ENCODE results near the gene DNAH10. TPM values are rescaled to one million over a fixed set of nuclear protein-coding genes. Genes with fewer than 3 reads are reported as not detected.
A peak's percentile ranks its signal among the peaks of the same experiment; 100 is the strongest.

Gene DNAH10
- total RNA-seq, 1 donor from 2014 or later: 0.51 TPM

GRCh38 chr12:123903301-123904065 is 141.4 kb downstream of the DNAH10 start:
- H3K4me3 Mint-ChIP-seq: no peak overlapping the region
- no peak overlapping the region for H3K27ac Mint-ChIP-seq
- peaks cover 5% of the 10 kb centered on the region for H3K4me1 Mint-ChIP-seq
- no peaks in the 10 kb centered on the region for H3K9me3 Mint-ChIP-seq
- no peaks in the 10 kb centered on the region for H3K36me3 Mint-ChIP-seq (ENCODE audit: low read depth)
- H3K27me3 Mint-ChIP-seq: peaks cover 14% of the 10 kb centered on the region
- ATAC-seq (ENCODE audit: low read depth) (no peak), DNase-seq (no peak)
- CTCF ChIA-PET: interaction anchor here (2.2 to 3.2 kb wide), 3 partner anchors 80 to 129 kb away, joined by 13 to 34 read pairs (median 15); no protein-coding TSS in a partner anchor
- TF ChIP-seq CTCF (IDR thresholded peaks at IDR 0.05): no peak
- POLR2A ChIA-PET: no interaction called here
- intact Hi-C loops (cut with micrococcal nuclease): loop anchor here (10.0 kb wide), 1 partner anchor 871 kb away; no protein-coding TSS in a partner anchor

- ChIA-PET POLR2A (no interaction called here), CTCF (interaction anchor here (0.6 to 3.2 kb wide), 8 partner anchors 13 to 635 kb away, joined by 3 to 34 read pairs (median 4); no protein-coding TSS in a partner anchor)
- DNase-seq (no peak), ATAC-seq (ENCODE audit: low read depth) (peak; percentile 64)
- intact Hi-C loops (cut with micrococcal nuclease): loop anchor here (1.0 to 10.0 kb wide), 3 partner anchors 79 to 869 kb away; no protein-coding TSS in a partner anchor
- Mint-ChIP-seq H3K36me3 (ENCODE audit: low read depth) (no peaks in the 10 kb centered on the region), H3K9me3 (no peaks in the 10 kb centered on the region), H3K27ac (peak overlapping the region; percentile 43), H3K27me3 (peaks cover 14% of the 10 kb centered on the region), H3K4me3 (no peak overlapping the region), H3K4me1 (peaks cover 5% of the 10 kb centered on the region)
- TF ChIP-seq CTCF (IDR thresholded peaks at IDR 0.05): peak; percentile 33
Observed at GRCh38 chr12:123905319-123905925, 143.3 kb downstream of the DNAH10 start.

GRCh38 chr12:123906711-123907420 is 144.8 kb downstream of the DNAH10 start:
- no peak overlapping the region for H3K27ac Mint-ChIP-seq
- no peak for DNase-seq
- H3K36me3 Mint-ChIP-seq (ENCODE audit: low read depth): no peaks in the 10 kb centered on the region
- H3K4me1 Mint-ChIP-seq: peaks cover 5% of the 10 kb centered on the region
- H3K9me3 Mint-ChIP-seq: no peaks in the 10 kb centered on the region
- ATAC-seq (ENCODE audit: low read depth): no peak
- intact Hi-C loops (cut with micrococcal nuclease): loop anchor here (10.0 kb wide), 1 partner anchor 868 kb away; no protein-coding TSS in a partner anchor
- no peak for TF ChIP-seq CTCF (IDR thresholded peaks at IDR 0.05)
- H3K4me3 Mint-ChIP-seq: no peak overlapping the region
- ChIA-PET CTCF (no interaction called here), POLR2A (no interaction called here)
- H3K27me3 Mint-ChIP-seq: peaks cover 7% of the 10 kb centered on the region

DNA sequence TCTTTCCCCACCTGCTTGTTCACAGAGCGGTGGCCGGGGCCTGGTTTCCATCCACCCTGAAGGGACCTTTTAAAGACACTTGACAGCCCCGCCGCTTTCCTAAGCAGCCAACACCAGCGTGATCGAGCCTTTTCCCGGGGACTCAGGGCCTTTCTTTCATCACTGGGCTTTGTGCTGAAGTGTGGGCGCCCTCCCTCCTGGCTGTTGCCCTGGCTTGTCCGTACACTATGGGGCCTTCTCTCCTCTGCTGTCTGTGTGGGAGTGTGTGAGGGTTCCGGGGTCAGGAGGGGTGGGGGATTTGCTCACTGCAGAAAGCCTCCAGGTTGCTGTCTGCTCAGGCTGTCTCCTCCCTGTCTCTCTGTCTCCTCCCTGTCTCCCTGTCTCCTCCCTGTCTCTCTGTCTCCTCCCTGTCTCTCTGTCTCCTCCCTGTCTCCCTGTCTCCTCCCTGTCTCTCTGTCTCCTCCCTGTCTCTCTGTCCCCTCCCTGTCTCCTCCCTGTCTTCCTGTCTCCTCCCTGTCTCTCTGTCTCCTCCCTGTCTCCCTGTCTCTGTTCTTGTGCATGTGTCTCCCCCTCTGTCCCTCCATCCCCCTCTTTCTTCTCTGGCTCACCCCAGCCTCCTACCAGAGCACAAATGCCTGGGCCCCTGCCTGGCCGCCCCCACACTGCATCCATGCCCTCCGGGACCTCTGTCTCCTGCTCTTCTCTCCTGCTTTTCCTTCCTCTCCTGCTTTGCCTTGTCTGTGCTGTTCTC is 145.8 kb downstream of the DNAH10 start:
- CTCF ChIA-PET: no interaction called here
- Mint-ChIP-seq H3K4me3 (no peak overlapping the region), H3K36me3 (ENCODE audit: low read depth) (no peaks in the 10 kb centered on the region), H3K4me1 (peaks cover 5% of the 10 kb centered on the region), H3K9me3 (no peaks in the 10 kb centered on the region), H3K27ac (no peak overlapping the region), H3K27me3 (peaks cover 7% of the 10 kb centered on the region)
- POLR2A ChIA-PET: no interaction called here
- no peak for ATAC-seq (ENCODE audit: low read depth)
- intact Hi-C loops (cut with micrococcal nuclease): loop anchor here (10.0 kb wide), 1 partner anchor 867 kb away; no protein-coding TSS in a partner anchor
- no peak for DNase-seq
- TF ChIP-seq CTCF (IDR thresholded peaks at IDR 0.05): no peak
